Measurements from ENCODE around the gene RNASET2.
"Not testable (repeated sequence)": the region's sequence is repeated elsewhere in the genome, so short reads cannot be mapped to it uniquely, and the experiment has no call there.

Gene RNASET2

GRCh38 chr6:166927935-166928643 lies 28.3 kb downstream of the RNASET2 start:
- no peak for DNase-seq (ENCODE audit: low spot score)

GRCh38 chr6:166927240-166927934 lies 29.0 kb downstream of the RNASET2 start:
- DNase-seq (ENCODE audit: low spot score): no peak

- DNase-seq (ENCODE audit: low spot score): no peak
Observed at GRCh38 chr6:166926748-166927147, 29.6 kb downstream of the RNASET2 start.

- DNase-seq (ENCODE audit: low spot score): no peak
Observed at GRCh38 chr6:166925141-166925996, 31.0 kb downstream of the RNASET2 start.

- no peak for DNase-seq (ENCODE audit: low spot score)
Observed at GRCh38 chr6:166924531-166924930, 31.8 kb downstream of the RNASET2 start.

DNA sequence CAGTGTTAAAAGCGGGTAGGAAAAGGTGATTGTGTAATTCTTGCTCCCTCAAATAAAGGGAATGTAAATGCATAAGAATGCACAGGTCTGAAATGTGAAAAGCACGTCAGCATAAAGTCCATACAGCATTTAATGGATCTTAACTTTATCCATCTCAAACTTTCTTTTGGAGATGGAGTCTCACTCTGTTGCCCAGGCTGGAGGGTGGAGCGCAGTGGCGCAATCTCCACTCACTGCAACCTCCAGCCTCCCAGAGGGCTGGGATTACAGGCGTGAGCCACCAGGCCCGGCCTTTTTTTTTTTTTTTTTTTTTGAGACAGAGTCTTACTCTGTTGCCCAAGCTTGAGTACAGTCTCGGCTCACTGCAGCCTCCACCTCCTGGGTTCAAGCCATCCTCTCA lies 33.4 kb downstream of the RNASET2 start:
- DNase-seq (ENCODE audit: low spot score): no peak

- DNase-seq (ENCODE audit: low spot score): no peak
Observed at GRCh38 chr6:166921570-166921969, 34.8 kb downstream of the RNASET2 start.

- DNase-seq (ENCODE audit: low spot score): no peak
Observed at GRCh38 chr6:166916824-166917223, 39.5 kb downstream of the RNASET2 start.

DNA sequence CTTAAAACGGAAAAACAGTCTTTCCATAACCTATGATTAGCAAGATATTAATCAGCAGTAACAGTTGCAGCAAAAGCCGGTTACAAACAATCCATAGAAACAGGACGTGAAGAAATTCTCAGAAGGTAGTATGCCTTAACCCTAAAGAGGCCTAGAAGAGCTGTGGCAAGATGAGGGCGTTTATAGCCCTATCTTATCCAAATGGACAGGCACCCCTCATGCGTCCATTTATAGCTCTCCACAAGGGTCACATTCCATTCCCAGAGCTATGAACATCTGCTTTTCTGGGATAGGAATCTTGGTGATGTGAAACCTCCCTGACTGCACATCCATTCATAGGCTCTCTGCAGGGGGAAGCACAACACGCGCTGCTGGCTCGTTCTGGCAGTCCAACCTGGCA lies 40.9 kb downstream of the RNASET2 start:
- DNase-seq (ENCODE audit: low spot score): not testable (repeated sequence)

DNA sequence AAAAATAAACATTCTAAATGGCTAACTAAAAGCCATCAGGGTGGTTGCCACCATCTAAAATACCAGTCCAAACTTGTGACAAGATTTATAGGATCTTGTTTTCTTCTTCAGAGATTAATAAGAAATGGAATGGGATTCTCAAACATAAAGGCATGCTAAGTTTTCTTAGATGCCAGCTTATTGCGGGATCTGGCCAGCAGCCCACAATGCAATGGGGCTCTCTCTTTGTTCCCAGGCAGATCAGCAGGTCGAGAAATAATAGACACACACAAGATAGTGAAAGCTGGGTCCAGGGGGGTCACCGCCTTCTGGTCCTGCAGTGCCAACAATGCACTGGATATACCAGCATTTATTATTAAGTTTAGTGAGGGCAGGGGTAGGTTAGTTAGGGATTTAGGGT lies 41.4 kb downstream of the RNASET2 start:
- DNase-seq (ENCODE audit: low spot score): not testable (repeated sequence)

- no peak for DNase-seq (ENCODE audit: low spot score)
Observed at GRCh38 chr6:166911248-166911677, 45.1 kb downstream of the RNASET2 start.

DNA sequence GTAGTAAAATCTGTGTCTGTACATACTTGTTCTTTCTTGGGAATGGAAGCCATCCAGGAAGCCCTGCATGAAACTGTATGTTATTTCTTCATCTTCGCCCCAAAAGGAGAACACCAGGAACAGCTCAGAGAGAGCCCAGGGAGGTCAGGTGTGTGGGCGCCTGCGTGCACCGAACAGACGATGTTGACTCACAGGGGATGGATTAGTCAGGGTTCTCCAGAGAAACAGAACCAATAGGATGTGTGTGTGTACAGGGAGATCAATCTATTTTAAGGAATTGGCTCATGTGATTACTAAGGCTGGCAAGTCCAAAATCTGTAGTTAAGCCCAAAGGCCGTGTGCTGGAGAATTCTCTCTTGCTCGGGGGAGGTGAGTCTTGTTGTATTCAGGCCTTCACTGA lies 45.7 kb downstream of the RNASET2 start:
- no peak for DNase-seq (ENCODE audit: low spot score)

DNA sequence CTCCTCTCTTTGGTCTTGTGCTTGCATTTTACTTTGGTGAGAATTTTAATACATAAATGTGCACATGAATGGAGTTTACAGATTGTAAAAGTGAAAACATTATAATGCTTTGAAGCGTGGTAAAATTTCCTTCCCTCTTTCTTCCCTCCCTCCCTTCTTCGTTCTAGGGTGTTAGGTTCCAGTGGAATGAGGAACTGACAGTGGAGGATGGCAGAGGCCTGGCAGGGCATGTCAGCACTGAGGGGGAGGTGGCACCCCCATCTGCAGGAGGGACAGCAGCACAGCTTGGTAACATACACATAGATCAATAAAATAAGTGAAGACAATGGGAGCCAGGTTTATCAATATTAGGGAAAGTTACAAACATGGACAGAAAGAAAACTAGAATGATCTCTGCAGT lies 47.5 kb downstream of the RNASET2 start:
- DNase-seq (ENCODE audit: low spot score): no peak

- no peak for DNase-seq (ENCODE audit: low spot score)
Observed at GRCh38 chr6:166907871-166908806, 48.2 kb downstream of the RNASET2 start.

DNA sequence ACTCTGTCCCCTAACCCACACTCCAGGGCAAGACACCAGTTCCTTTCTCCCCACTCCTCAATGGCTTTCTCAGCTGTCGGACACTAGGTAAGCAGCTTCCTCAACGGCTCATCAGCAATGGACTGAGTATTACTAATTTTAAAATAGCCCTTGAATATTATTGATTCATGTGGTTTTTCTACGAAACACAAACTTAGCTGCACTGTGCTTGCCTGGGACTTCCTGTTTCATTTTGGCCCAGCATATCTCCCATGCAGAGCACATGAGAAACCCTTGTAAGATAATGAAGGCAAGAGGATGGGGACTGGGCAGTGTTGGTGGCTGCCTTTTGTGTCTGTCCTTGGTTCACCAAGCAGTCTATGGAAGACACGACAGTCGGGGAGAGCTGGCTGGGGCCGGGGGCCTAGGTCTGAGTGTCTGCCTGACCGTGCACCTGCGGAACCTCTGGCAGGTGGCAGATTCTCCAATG lies 48.9 kb downstream of the RNASET2 start:
- DNase-seq (ENCODE audit: low spot score): no peak

DNA sequence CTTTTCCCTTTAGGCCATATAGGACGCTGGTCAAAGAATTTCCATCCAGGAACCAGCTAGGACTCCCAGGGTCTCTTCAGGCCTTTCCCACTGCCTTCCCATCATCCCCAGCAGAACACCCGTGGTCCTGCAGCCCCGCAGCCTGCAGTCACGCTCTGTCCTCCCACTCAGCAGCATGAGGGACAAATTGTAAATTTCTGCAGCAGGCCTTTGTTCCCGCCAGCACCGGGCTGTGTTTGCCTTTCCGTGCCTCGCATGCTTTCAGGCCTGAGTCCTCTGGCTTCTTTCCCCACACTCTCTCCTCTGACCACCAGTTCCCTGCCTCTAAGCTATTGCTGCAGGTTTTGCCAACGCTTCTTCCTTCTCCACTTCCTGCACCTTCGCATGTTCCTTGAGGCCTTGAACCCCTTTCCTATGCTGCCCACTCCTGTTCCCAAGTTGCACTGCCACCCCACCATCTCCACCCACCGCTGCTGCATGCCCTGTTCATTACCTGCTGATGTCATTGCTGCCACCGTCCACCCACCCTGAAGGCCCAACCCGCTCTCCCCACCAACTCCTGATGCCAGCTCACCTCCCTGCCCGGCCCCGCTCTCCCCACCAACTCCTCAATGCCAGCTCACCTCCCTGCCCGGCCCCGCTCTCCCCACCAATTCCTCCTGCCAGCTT lies 49.8 kb downstream of the RNASET2 start:
- no peak for DNase-seq (ENCODE audit: low spot score)

DNA sequence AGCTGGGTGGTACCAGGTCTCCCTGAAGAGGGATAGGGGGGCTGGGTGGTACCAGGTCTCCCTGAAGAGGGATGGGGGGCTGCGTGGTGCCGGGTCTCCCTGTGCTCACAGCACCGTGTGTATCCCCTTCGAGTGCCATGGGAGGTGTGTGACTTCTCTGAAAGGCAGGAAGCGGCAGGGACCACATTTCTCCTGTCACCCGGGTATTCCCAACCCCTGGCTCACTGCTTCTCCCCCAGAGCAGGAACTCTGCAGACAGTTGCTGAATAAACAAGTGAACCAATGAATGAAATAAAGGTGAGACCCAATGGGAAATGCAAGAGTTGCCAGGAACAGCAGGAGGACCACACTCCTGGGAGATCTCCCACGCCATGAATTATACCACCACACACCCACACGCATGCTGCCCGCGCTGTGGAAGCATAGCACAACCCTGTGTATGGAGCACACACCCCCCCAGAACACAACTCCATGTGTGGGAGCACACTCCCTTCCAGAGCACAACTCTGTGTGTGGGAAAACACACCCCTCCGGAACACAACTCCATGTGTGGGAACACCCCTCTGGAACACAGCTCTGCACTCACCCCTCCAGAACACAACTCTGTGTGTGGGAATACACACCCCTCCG lies 50.7 kb downstream of the RNASET2 start:
- DNase-seq (ENCODE audit: low spot score): no peak

DNA sequence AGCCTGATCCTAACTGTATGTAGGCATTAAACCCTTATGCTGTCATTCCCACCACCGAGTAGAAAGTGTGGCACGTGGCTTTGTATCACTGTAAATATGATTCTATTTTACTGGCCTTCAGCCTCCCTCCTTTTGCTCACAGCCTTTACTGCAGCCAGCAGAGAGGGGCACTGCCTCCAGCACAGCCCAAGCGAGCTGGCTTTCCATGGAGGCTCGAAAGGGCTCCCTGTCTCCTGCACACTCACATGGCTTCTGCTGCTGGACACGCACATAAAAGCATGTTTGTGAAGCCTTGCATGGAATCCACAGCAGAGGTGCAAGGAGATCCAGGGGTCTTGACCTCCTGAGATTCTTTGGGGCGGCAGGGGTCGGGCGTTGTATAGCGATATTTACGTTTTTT lies 51.3 kb downstream of the RNASET2 start:
- DNase-seq (ENCODE audit: low spot score): no peak

DNA sequence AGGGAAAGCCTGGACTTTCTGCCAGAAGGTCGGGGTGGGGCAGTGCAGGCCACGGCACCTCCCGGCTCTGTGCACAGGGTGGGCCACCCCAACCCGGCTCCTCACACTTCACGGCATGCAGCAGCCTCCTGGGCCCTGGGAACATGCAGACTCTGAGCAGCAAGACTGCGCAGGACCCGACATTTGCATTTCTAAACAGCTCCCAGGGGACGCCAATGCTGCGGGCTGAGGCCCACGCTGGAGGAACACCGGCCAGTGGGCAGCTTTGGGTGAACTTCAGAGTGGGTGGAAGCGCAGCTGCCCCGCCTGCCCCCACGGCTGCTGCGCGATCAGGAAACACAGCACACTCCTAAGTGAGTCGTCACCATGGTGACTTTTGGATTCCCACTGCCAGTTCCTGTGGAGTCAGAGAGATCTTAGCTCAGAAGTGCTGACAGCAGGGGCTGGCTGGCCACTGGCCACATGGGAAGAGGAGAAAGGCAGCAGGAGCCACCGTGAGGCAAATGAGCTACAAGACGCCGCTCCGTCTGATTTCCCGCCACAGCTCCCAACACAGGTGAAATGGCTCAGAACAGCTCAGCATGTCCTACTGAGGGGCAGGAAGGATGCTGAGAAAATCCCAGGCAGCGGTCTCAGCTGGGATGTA lies 52.1 kb downstream of the RNASET2 start:
- peak; percentile 44 for DNase-seq (ENCODE audit: low spot score)

DNA sequence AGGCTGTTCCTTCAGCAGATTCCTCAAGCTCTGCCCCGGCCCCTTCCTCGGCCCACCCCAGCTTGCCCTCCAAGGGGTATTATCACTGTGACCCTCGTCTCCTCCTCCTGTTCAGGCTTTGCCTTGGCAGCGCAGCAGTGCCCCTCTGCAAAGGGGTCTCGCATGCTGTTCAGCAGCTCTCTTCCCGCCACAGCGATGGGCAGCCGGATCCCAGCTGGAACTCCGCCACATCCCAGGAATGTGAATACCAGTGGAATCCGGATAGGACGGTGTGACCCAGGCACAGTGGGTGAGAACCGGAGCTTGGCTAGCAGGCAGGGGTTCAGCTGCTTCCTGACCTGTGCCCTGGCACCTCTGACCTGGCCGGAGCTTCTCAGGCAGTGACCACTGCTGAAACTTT lies 52.9 kb downstream of the RNASET2 start:
- DNase-seq (ENCODE audit: low spot score): no peak

Data from kidney capillary endothelial cell (primary cell).